Common myeloid progenitor, CD34-positive (primary cell): Measurements from ENCODE around the gene MITF.

Source experiments
- CTCF ChIA-PET: fragments of 350-600 bp; sonication (Branson Sonifier 250); formaldehyde crosslinking; loops from one replicate; lab custom pipeline; 2021; ENCODE audit warnings: antibody characterized with exemption; lab: Charles Lee
- POLR2A ChIA-PET: fragments of 350-600 bp; sonication (Branson Sonifier 250); formaldehyde crosslinking; loops from one replicate; lab custom pipeline; 2021; ENCODE audit warnings: antibody characterized with exemption; lab: Charles Lee
- DNase-seq, 3 donors: peaks; one replicate each; pipeline versions ENCODE4 v3.0.0 to v3.0.0-alpha.2; 2013
- H3K27ac ChIP-seq, 2 experiments: 1 replicate in 1 of 2; 2 replicates in 1 of 2; pipeline ENCODE4 v1.7.0; 2013; ENCODE audit warnings: inconsistent platforms in 2 of 2, low read length in 2 of 2, mild to moderate bottlenecking in 2 of 2, low read depth in 1 of 2, moderate library complexity in 1 of 2; ENCODE audit not compliant: severe bottlenecking in 2 of 2, insufficient read depth in 1 of 2, poor library complexity in 1 of 2
- H3K27me3 ChIP-seq, 5 experiments: replicated peaks in 2 of 5; 1 replicate in 3 of 5; 2 replicates in 2 of 5; pipeline versions ENCODE4 v1.6.1 to v1.7.0; 2013; ENCODE audit warnings: low read length in 4 of 5, mild to moderate bottlenecking in 2 of 5, moderate library complexity in 2 of 5, inconsistent platforms in 1 of 5; ENCODE audit not compliant: insufficient read depth in 5 of 5, control insufficient read depth in 4 of 5
- H3K36me3 ChIP-seq, 4 experiments: 1 replicate in 2 of 4; 2 replicates in 2 of 4; pipeline versions ENCODE4 v1.6.1 to v1.7.0; 2013; ENCODE audit warnings: low read length in 3 of 4, control low read depth in 1 of 4, mild to moderate bottlenecking in 1 of 4; ENCODE audit not compliant: control insufficient read depth in 4 of 4, insufficient read depth in 4 of 4
- H3K4me1 ChIP-seq, 4 experiments: 1 replicate in 3 of 4; 2 replicates in 1 of 4; pipeline versions ENCODE4 v1.6.1 to v1.7.1; 2013; ENCODE audit warnings: low read length in 3 of 4, mild to moderate bottlenecking in 3 of 4, control low read depth in 1 of 4, inconsistent platforms in 1 of 4, moderate library complexity in 1 of 4; ENCODE audit not compliant: control insufficient read depth in 4 of 4, insufficient read depth in 4 of 4; ENCODE audit errors: control extremely low read depth in 1 of 4
- H3K4me3 ChIP-seq, 7 experiments: 1 replicate in 4 of 7; 2 replicates in 3 of 7; pipeline versions ENCODE4 v1.5.1 to v1.7.0; 2013; ENCODE audit warnings: mild to moderate bottlenecking in 7 of 7, low read length in 6 of 7, moderate library complexity in 6 of 7, inconsistent platforms in 2 of 7, low read depth in 2 of 7, control low read depth in 1 of 7; ENCODE audit not compliant: insufficient read depth in 4 of 7, control insufficient read depth in 1 of 7; ENCODE audit errors: extremely low read depth in 1 of 7
- H3K9me3 ChIP-seq, 5 experiments: 1 replicate in 4 of 5; 2 replicates in 1 of 5; pipeline versions ENCODE4 v1.6.1 to v1.7.1; 2013; ENCODE audit warnings: low read length in 4 of 5, mild to moderate bottlenecking in 2 of 5, inconsistent platforms in 1 of 5, low read depth in 1 of 5, moderate library complexity in 1 of 5; ENCODE audit not compliant: control insufficient read depth in 4 of 5, insufficient read depth in 2 of 5; ENCODE audit errors: control extremely low read depth in 1 of 5
- WGBS: methylation state at CpG from one replicate; pipeline ENCODE4 v1.1.5; 2013; ENCODE audit not compliant: insufficient coverage; 5-methylcytosine and 5-hydroxymethylcytosine counted together

MITF gene

GRCh38 chr3:70003119-70003518, 263.9 kb downstream of the MITF start:
- Histone ChIP-seq H3K27me3 (no peaks in the 10 kb centered on the region), H3K36me3 (no peaks in the 10 kb centered on the region), H3K27ac (no peak overlapping the region), H3K4me1 (peaks cover 0 to 10% (median 7%) of the 10 kb centered on the region in 4 experiments), H3K4me3 (no peak overlapping the region), H3K9me3 (peaks cover 0 to 4% (median 0%) of the 10 kb centered on the region in 5 experiments)
- CTCF ChIA-PET: no interaction called here
- POLR2A ChIA-PET: no interaction called here
- DNase-seq: no peak

- POLR2A ChIA-PET: no interaction called here
- Histone ChIP-seq H3K9me3 (peaks cover 0 to 2% (median 0%) of the 10 kb centered on the region in 5 experiments), H3K27ac (no peak overlapping the region), H3K36me3 (no peaks in the 10 kb centered on the region), H3K4me3 (no peak overlapping the region), H3K4me1 (peaks cover 0 to 15% (median 7%) of the 10 kb centered on the region in 4 experiments), H3K27me3 (no peaks in the 10 kb centered on the region)
- CTCF ChIA-PET: no interaction called here
- WGBS: no CpG with 5 or more reads among the region's 4 CpGs
- DNase-seq: peak; percentile 45 to 87 (median 86)
These were observed 266.8 kb downstream of the MITF start for GRCh38 chr3:70006089-70006488.

- Histone ChIP-seq H3K4me3 (no peak overlapping the region), H3K36me3 (no peaks in the 10 kb centered on the region), H3K9me3 (no peaks in the 10 kb centered on the region), H3K4me1 (peaks cover 0 to 15% (median 11%) of the 10 kb centered on the region in 4 experiments), H3K27ac (no peak overlapping the region), H3K27me3 (no peaks in the 10 kb centered on the region)
- 100% methylated on average over 1 of the region's 2 CpGs for WGBS
- ChIA-PET POLR2A (no interaction called here), CTCF (no interaction called here)
- DNase-seq: peak in 2 of 3 donors; percentile 61
These were observed 271.1 kb downstream of the MITF start for GRCh38 chr3:70010346-70010745.

GRCh38 chr3:70011582-70011981, 272.3 kb downstream of the MITF start:
- no peak overlapping the region for H3K27ac ChIP-seq
- WGBS: 100% methylated on average over 1 of the region's 1 CpG
- no peaks in the 10 kb centered on the region for H3K36me3 ChIP-seq
- ChIA-PET POLR2A (no interaction called here), CTCF (no interaction called here)
- no peak overlapping the region for H3K4me3 ChIP-seq
- H3K9me3 ChIP-seq: no peaks in the 10 kb centered on the region
- no peak for DNase-seq
- peaks cover 0 to 6% (median 4%) of the 10 kb centered on the region in 4 experiments for H3K4me1 ChIP-seq
- H3K27me3 ChIP-seq: no peaks in the 10 kb centered on the region
